ENCODE results near the gene IFITM1.
"Not testable (repeated sequence)": the region's sequence is repeated elsewhere in the genome, so short reads cannot be mapped to it uniquely, and the experiment has no call there.

IFITM1 gene

DNA sequence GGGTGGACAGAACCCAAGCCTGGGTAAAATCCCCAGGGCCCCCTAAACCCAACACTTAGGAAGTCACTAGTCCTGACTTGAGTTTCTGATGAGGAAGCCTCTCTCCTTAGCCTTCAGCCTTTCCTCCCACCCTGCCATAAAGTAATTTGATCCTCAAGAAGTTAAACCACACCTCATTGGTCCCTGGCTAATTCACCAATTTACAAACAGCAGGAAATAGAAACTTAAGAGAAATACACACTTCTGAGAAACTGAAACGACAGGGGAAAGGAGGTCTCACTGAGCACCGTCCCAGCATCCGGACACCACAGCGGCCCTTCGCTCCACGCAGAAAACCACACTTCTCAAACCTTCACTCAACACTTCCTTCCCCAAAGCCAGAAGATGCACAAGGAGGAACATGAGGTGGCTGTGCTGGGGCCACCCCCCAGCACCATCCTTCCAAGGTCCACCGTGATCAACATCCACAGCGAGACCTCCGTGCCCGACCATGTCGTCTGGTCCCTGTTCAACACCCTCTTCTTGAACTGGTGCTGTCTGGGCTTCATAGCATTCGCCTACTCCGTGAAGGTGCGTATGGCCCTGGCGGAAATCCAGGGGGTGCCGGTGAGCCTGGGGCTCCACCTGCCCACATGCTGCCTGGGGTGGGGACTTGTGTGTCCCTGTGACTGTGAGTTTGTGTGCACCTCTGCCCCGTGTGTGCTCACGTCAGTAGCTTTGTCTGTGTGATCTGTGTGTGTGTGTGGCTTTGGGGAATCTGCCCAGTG lies at the start of gene IFITM1:
Gene IFITM1, plus strand, starts transcription at position 254 of the 767 bp plus-strand sequence. Its CDS starts 131 bp downstream, at position 385.
- FAIRE-seq: peak; percentile 98
- peak; percentile 95 for DNase-seq (ENCODE audit: insufficient read length, low spot score)

GRCh38 chr11:266676-267439 lies 47.0 kb upstream of the IFITM1 start:
- FAIRE-seq: peak; percentile 69
- DNase-seq (ENCODE audit: insufficient read length, low spot score): no peak

- FAIRE-seq (peak; percentile 91), DNase-seq (ENCODE audit: insufficient read length, low spot score) (no peak)
Observed at GRCh38 chr11:267491-267994, 46.3 kb upstream of the IFITM1 start.

- DNase-seq (ENCODE audit: insufficient read length, low spot score); FAIRE-seq: not testable (repeated sequence)
Observed at GRCh38 chr11:268716-269145, 45.1 kb upstream of the IFITM1 start.

GRCh38 chr11:269146-269890 lies 44.5 kb upstream of the IFITM1 start:
- DNase-seq (ENCODE audit: insufficient read length, low spot score) (no peak), FAIRE-seq (peak; percentile 100)

DNA sequence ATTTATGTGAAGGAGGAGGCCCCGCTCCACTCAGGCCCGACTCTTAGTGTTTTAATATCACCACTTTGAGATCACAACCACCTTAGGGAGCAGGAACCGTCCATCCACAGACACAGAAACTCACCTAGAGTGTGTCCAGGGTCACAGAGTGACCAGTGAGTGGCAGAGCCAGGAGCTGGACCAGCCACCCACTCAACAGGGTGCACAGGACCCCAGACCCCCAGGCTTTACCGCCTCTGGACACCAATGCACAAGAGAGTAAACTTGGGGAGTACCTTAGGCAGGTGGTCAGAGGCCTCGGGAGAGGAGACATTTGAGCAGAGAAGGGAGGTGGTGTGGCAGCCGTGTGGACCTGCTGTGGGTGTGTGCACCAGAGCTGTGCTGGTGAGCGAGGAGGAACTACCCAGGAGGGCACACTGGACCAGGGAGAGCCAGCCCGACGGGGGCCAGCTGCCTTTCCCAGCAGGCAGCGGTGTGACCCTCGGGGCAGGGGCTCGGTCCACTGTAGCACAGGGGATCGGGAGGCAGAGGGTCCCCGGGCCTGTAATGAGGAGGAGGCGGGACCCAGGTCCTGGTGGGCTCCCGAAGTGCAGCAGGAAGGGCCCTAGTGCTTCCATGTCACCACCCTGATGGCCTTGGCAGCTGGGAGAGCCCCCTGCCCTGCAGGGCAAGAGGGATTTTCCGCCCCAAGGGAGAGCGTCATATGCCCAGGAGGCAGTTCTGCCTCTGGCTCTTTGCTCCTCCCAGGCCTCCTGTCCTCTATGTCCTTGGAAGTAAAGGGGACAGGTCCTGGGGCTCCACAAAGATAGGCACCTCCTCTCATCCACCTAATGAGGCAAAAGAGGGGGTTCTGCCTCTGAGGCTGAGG lies 43.2 kb upstream of the IFITM1 start:
- no peak for DNase-seq (ENCODE audit: insufficient read length, low spot score)
- FAIRE-seq: no peak

GRCh38 chr11:271319-271715 lies 42.5 kb upstream of the IFITM1 start:
- no peak for FAIRE-seq

GRCh38 chr11:272195-272930 lies 41.5 kb upstream of the IFITM1 start:
- no peak for DNase-seq (ENCODE audit: insufficient read length, low spot score)
- no peak for FAIRE-seq

More at GRCh38 chr11:271319-271715, 42.5 kb upstream of the IFITM1 start:
- DNase-seq (ENCODE audit: insufficient read length, low spot score): no peak

DNA sequence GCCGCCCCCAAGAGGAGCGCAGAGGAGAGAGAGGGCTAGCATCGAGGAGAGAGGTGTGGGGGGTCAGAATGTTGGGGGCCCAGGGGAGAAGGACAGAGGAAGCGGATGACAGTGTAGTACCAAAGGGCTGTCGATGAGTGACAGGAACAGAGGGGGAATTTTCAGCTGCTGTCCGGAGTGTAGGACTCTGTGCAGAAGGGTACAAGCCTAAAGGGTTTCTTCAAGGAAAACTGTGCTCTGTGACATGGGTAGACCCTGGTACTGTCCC lies 41.0 kb upstream of the IFITM1 start:
- FAIRE-seq: no peak
- no peak for DNase-seq (ENCODE audit: insufficient read length, low spot score)

DNA sequence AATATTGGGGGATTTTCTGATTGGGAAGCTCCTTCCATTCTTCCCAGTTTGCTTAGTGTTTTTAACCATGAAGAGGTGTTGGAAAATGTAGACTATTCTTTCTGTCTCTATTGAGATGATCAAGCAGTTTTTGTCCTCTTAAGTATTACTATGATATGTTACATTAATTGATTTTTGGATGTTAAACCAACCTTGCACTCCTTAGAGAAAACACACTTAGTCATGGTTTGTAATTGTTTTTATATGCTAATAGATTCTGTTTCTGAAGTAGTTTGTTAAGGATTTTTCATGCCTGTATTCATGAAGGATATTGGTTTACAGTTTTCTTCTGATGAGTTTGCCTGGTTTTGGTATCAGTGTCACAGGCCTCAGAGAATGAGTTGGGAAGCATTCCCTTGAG lies 37.6 kb upstream of the IFITM1 start:
- no peak for DNase-seq (ENCODE audit: insufficient read length, low spot score)
- FAIRE-seq: no peak

DNA sequence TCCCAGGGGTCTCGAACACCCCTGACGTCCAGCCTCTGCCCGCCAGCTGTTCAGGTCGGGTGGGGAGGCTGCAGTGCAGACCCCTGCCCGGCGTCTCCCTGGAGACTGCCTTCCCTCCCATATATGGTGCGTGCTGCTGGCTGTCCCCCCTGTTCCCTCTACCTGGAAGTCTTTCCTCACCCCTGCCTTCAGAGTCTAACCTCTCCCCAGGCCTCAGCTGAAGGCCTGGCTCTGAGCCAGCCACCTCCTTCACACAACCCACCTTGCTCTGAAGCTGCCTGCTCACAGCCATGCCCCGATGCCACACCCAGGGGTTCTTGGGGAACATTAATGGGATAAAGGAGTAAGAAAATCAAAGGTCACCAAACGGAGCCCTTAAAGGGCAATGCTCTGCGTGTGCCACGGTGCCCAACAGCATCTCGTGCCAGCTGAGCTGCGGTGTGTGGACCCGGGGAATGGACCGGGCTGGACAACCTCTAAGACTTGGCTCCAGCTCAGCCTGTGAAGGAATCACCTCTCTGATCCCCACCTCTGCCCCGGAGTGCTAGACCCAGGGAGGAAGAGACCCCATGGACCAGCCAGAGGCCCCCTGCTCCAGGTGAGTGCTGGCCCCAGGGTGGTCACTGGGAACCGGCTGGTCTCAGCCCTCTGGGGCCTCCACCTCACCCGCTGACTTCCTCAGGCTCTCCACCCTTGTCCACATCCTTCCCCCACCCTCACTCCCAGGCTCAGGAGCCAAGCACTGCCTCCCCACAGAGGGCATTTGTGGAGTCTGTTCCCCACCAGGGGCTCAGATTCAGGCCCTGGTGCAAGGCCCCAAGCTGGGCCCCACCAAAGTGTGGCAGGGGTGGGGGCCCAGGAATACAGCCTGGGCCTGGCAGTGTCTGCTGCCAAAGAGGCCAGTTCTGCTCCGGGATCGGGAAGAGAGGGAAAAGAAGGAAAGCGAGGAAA lies 35.6 kb upstream of the IFITM1 start, which contains the start of gene NLRP6:
Gene NLRP6, plus strand, starts transcription at position 407 of the 951 bp plus-strand sequence. Its CDS starts 163 bp downstream, at position 570.
- no peak for FAIRE-seq

GRCh38 chr11:279040-279965 lies 34.5 kb upstream of the IFITM1 start:
- DNase-seq (ENCODE audit: insufficient read length, low spot score): no peak
- no peak for FAIRE-seq

More for the DNA sequence above, 35.6 kb upstream of the IFITM1 start, which contains the start of gene NLRP6:
- no peak for DNase-seq (ENCODE audit: insufficient read length, low spot score)

DNA sequence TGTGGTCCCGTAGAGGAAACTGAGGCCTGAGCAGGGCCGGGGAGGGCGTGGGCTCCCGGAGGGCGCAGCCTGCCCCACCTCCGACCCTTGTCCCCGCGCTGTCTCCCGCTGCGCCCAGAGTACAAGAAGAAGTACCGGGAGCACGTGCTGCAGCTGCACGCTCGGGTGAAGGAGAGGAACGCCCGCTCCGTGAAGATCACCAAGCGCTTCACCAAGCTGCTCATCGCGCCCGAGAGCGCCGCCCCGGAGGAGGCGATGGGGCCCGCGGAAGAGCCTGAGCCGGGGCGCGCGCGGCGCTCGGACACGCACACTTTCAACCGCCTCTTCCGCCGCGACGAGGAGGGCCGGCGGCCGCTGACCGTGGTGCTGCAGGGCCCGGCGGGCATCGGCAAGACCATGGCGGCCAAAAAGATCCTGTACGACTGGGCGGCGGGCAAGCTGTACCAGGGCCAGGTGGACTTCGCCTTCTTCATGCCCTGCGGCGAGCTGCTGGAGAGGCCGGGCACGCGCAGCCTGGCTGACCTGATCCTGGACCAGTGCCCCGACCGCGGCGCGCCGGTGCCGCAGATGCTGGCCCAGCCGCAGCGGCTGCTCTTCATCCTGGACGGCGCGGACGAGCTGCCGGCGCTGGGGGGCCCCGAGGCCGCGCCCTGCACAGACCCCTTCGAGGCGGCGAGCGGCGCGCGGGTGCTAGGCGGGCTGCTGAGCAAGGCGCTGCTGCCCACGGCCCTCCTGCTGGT lies 33.7 kb upstream of the IFITM1 start:
- DNase-seq (ENCODE audit: insufficient read length, low spot score) (no peak), FAIRE-seq (no peak)

DNA sequence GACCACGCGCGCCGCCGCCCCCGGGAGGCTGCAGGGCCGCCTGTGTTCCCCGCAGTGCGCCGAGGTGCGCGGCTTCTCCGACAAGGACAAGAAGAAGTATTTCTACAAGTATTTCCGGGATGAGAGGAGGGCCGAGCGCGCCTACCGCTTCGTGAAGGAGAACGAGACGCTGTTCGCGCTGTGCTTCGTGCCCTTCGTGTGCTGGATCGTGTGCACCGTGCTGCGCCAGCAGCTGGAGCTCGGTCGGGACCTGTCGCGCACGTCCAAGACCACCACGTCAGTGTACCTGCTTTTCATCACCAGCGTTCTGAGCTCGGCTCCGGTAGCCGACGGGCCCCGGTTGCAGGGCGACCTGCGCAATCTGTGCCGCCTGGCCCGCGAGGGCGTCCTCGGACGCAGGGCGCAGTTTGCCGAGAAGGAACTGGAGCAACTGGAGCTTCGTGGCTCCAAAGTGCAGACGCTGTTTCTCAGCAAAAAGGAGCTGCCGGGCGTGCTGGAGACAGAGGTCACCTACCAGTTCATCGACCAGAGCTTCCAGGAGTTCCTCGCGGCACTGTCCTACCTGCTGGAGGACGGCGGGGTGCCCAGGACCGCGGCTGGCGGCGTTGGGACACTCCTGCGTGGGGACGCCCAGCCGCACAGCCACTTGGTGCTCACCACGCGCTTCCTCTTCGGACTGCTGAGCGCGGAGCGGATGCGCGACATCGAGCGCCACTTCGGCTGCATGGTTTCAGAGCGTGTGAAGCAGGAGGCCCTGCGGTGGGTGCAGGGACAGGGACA lies 32.9 kb upstream of the IFITM1 start:
- FAIRE-seq: no peak
- DNase-seq (ENCODE audit: insufficient read length, low spot score): no peak

GRCh38 chr11:281486-282161 lies 32.2 kb upstream of the IFITM1 start:
- no peak for FAIRE-seq
- DNase-seq (ENCODE audit: insufficient read length, low spot score): no peak

Measured in GM19239 (cell line).